Uterus (tissue), 2 donors: Measurements from ENCODE around the gene GATD1.

Source experiments
- CTCF ChIP-seq, 4 experiments: fragments of 200-600 bp in 2 of 4; fragments of 450-650 bp in 2 of 4; sonication (generic) in 2 of 4; IDR thresholded peaks; one replicate each; pipeline ENCODE4 v1.5.1; 2016 to 2019; ENCODE audit warnings: antibody characterized with exemption in 4 of 4, mild to moderate bottlenecking in 2 of 4, moderate library complexity in 1 of 4
- POLR2A ChIP-seq, 2 donors: fragments of 450-650 bp; IDR thresholded peaks; one replicate each; pipeline ENCODE4 v1.6.1; 2016; ENCODE audit warnings: antibody characterized with exemption in 2 of 2, mild to moderate bottlenecking in 1 of 2, moderate library complexity in 1 of 2

DNA sequence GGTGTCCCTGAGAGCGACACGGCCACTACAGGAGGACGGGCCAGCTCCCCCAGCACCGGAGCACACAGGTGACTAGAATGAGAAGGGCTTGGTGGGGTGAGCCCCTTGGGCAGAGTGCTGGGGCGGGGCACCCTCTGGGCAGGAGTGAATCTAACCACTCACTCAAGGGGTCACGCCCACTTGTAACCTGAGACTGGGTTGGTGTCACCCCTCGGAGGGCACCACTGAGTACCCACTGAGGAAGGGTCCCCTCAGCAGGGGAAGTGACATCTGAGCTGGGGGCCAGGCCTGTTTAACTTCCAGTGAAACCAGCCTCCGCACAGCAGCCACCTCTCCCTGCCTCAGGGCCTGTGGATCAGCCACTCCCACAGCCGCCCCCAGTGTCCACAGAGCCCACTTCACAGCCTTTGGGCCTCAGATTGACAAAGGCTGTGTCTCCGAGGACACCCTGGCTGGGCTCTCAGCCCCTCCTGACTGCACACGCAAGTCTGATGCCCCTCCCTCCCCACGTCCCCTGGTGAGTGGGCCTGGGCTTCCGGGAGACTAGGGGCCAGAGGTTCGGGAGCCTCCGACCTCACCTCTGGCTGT lies 5.6 kb downstream of the GATD1 start:
- no peak for TF ChIP-seq CTCF (IDR thresholded peaks at IDR 0.05)
- TF ChIP-seq POLR2A (IDR thresholded peaks at IDR 0.05) = no peak
